GM12878 (cell line): ENCODE data around the gene LATS2. TPM values are rescaled to one million over a fixed set of nuclear protein-coding genes. Genes with fewer than 3 reads are reported as not detected.

Experiments used
- ATAC-seq: fragments of 200-7000 bp; cut with Tn5 transposase; 3 replicates; pipeline ENCODE4 v1.9.1; 2020; ENCODE audit warnings: mild to moderate bottlenecking, moderate library complexity
- BruUV-seq: library from RNA; stranded (reverse); fragments of 400-500 nt; replicated peaks from 2 replicates; lab custom pipeline; 2021; lab: Mats Ljungman, UMichigan
- CTCF ChIA-PET: fragments of 300-600 bp; sonication (Branson Sonifier 250); formaldehyde crosslinking; extraction: SDS; loops from one replicate; lab custom pipeline; 2021; ENCODE audit warnings: inconsistent platforms; lab: Yijun Ruan, JAX
- POLR2A ChIA-PET: fragments of 350-600 bp; formaldehyde crosslinking; extraction: SDS; loops from one replicate; lab custom pipeline; 2021; ENCODE audit warnings: inconsistent platforms; lab: Charles Lee
- RAD21 ChIA-PET: fragments of 300-600 bp; sonication (Branson Sonifier 250); formaldehyde crosslinking; loops from one replicate; lab custom pipeline; 2023; ENCODE audit warnings: antibody characterized with exemption; ENCODE audit not compliant: unreplicated experiment; lab: Charles Lee
- SMC1A ChIA-PET: fragments of 300-600 bp; sonication (Branson Sonifier 250); formaldehyde crosslinking; loops from one replicate; lab custom pipeline; 2023; ENCODE audit not compliant: unreplicated experiment, uncharacterized antibody; lab: Charles Lee
- DNase-seq: peaks from one replicate; pipeline ENCODE4 v3.0.0-alpha.2; 2011; ENCODE audit warnings: low read depth, low spot score
- FAIRE-seq: peaks from 3 replicates; lab custom pipeline; 2011; peaks lifted over from hg19 to GRCh38; lab: Jason Lieb, UNC
- H2AFZ ChIP-seq: 2 replicates; pipeline ENCODE4 v1.6.0; 2011; ENCODE audit warnings: low read depth, low read length, control low read depth; ENCODE audit not compliant: control insufficient read depth
- H3K27ac ChIP-seq: 2 replicates; pipeline ENCODE4 v1.5.1; 2011; ENCODE audit warnings: control low read depth; ENCODE audit not compliant: control insufficient read depth, insufficient read depth
- H3K27me3 ChIP-seq, 2 experiments: replicated peaks in 1 of 2; 2 replicates each; pipeline versions ENCODE4 v1.6.0 to v1.6.1; 2011; ENCODE audit warnings: low read length in 1 of 2; ENCODE audit not compliant: control insufficient read depth in 2 of 2, insufficient read depth in 2 of 2
- H3K36me3 ChIP-seq, 2 experiments: 2 replicates each; pipeline ENCODE4 v1.5.1; 2011; ENCODE audit warnings: low read length in 1 of 2; ENCODE audit not compliant: control insufficient read depth in 2 of 2, insufficient read depth in 2 of 2
- H3K4me1 ChIP-seq: 2 replicates; pipeline ENCODE4 v1.6.1; 2011; ENCODE audit warnings: mild to moderate bottlenecking, low read length, moderate library complexity, mixed read lengths; ENCODE audit not compliant: control insufficient read depth, insufficient read depth
- H3K4me2 ChIP-seq: 2 replicates; pipeline ENCODE4 v1.6.0; 2011; ENCODE audit warnings: control low read depth; ENCODE audit not compliant: control insufficient read depth, insufficient read depth
- H3K4me3 ChIP-seq: fragments of 200-600 bp; sonication (generic); 2 replicates; pipeline ENCODE4 v1.5.1; 2016
- H3K79me2 ChIP-seq: 2 replicates; pipeline ENCODE4 v1.6.0; 2011; ENCODE audit warnings: low read length; ENCODE audit not compliant: control insufficient read depth, insufficient read depth
- H3K9ac ChIP-seq: 2 replicates; pipeline ENCODE4 v1.8.0; 2011; ENCODE audit warnings: low read length, control low read depth, mixed read lengths; ENCODE audit not compliant: control insufficient read depth, insufficient read depth
- H3K9me3 ChIP-seq: replicated peaks from 3 replicates; pipeline ENCODE4 v1.5.1; 2011; ENCODE audit warnings: mild to moderate bottlenecking, low read length; ENCODE audit not compliant: control insufficient read depth, insufficient read depth
- H4K20me1 ChIP-seq: 2 replicates; pipeline ENCODE4 v1.6.0; 2011; ENCODE audit not compliant: control insufficient read depth, insufficient read depth
- BCL3 ChIP-seq: IDR thresholded peaks from 2 replicates; pipeline ENCODE4 v1.6.1; 2011; ENCODE audit warnings: borderline replicate concordance, low read depth, mild to moderate bottlenecking, moderate library complexity, low read length; ENCODE audit not compliant: insufficient read depth, poor library complexity, severe bottlenecking
- CHD1 ChIP-seq: IDR thresholded peaks from 2 replicates; pipeline ENCODE4 v1.6.1; 2012; ENCODE audit warnings: low read depth, low read length, improper control_type of control experiment
- MYB ChIP-seq: fragments of 150-350 bp; IDR thresholded peaks from 2 replicates; pipeline ENCODE4 v1.6.1; 2014; ENCODE audit warnings: mild to moderate bottlenecking, low read depth, low read length, borderline replicate concordance
- REST ChIP-seq: IDR thresholded peaks from 2 replicates; pipeline ENCODE4 v1.6.1; 2012; ENCODE audit warnings: mild to moderate bottlenecking, low read depth, low read length
- TBL1XR1 ChIP-seq: IDR thresholded peaks from 2 replicates; pipeline ENCODE4 v1.6.1; 2012; ENCODE audit warnings: low read depth, low read length, improper control_type of control experiment
- WGBS: methylation state at CpG from one replicate; pipeline ENCODE4 v1.1.6; 2016; ENCODE audit warnings: low lambda C conversion rate; ENCODE audit not compliant: insufficient replicate concordance, insufficient coverage; ENCODE audit errors: missing lambda C conversion rate; 5-methylcytosine and 5-hydroxymethylcytosine counted together
- in situ Hi-C: fragments of 300-500 bp; cut with MboI; formaldehyde crosslinking; loops from 9 replicates; pipeline ENCODE4 v1.14.3; 2018; ENCODE audit warnings: mixed read lengths
- intact Hi-C: fragments of 100-400 bp; cut with micrococcal nuclease; formaldehyde crosslinking; loops from one replicate; pipeline ENCODE4 v1.14.2; 2022; ENCODE audit not compliant: unreplicated experiment
- polyA plus RNA-seq, 11 experiments: library from polyadenylated mRNA; depleted of rRNA in 4 of 11; unstranded in 6 of 11; stranded (reverse) in 5 of 11; fragments of >200 nt; fragmentation: Nextera tagmentation in 4 of 11; fragmentation: Illumina TruSeq in 1 of 11; extraction: Ambion mirVana in 4 of 11; extraction: Trizol in 1 of 11; gene quantifications; 1 replicate in 1 of 11; 2 replicates in 10 of 11; pipeline versions ENCODE4 v1.2.1 to v1.2.3, GENCODE V29; 2011 to 2016; ENCODE audit warnings: inconsistent platforms in 2 of 11, missing spikeins in 2 of 11, low read depth in 1 of 11
- total RNA-seq, 4 experiments: library from RNA; depleted of rRNA in 3 of 4; stranded (reverse); fragments of >200 nt in 3 of 4; fragmentation: Illumina TruSeq in 1 of 4; extraction: Trizol in 1 of 4; gene quantifications; 2 replicates each; pipeline versions ENCODE4 v1.2.1 to v1.2.3, GENCODE V29; 2013 to 2021
- TF ChIP-seq, protein P1 (sequence below): fragments of 450-650 bp; IDR thresholded peaks from 2 replicates; pipeline ENCODE4 v1.6.1; 2017; ENCODE audit warnings: borderline replicate concordance
- TF ChIP-seq, protein P2 (sequence below): fragments of 450-650 bp; formaldehyde crosslinking; IDR thresholded peaks from 2 replicates; pipeline ENCODE4 v1.5.0; 2022; ENCODE audit warnings: mild to moderate bottlenecking, missing genetic modification characterization
- TF ChIP-seq, protein P3 (sequence below): fragments of 450-650 bp; IDR thresholded peaks from 2 replicates; pipeline ENCODE4 v1.6.1; 2017; ENCODE audit warnings: mild to moderate bottlenecking, low read depth, inconsistent platforms; ENCODE audit not compliant: poor library complexity, severe bottlenecking

Gene LATS2
- total and polyA plus RNA-seq, 10 of the 15 experiments (the other 5 are each of a cell fraction or from before 2014, with no cell fraction given), result 0.90 to 7.8 (median 2.0) TPM

DNA sequence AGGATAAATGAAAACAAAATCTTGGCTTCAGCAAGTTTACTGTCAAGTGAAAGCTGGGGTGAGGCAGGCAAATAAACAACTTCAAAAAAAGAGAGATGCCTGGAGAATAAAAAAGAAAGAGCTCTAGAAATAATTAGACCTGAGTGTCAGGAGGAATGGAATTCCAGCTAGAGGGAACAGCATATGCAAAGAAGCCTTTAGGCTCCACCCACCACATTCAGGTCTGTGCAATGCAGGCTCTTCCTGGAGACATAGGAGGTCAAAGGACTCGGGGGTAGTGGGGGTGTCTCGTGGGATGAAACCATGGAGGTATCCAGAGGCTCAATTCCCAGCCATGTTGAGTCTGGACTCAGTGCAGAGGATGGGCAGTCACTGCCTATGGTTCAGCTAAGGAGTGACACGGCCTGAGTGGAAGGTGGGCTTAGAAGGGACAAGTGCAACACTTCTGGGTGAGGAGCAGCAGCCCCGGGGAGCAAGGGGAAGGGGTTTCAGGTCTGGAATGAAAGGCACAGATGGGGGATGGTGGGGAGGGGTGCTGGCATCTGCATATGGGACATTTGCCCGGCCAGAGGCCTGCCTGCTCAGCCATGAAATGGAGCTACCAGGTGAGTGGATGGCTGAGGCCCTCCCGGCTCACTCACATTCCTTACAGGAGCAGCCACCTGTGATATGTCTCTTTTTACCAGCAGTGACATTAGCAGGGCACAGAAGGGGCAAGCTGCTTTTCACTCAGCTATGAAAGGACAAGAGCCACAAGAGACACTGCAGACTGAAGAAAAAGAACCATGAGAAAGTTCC, 12.3 kb downstream of the LATS2 start:
- POLR2A ChIA-PET, result interaction anchor here (1.0 kb wide), 1 partner anchor 9 kb away, joined by 3 read pairs; no protein-coding TSS in a partner anchor
- CTCF ChIA-PET, result interaction anchor here (0.6 to 1.5 kb wide), 2 partner anchors 9 to 154 kb away, joined by 5 to 6 read pairs; no protein-coding TSS in a partner anchor
- TF ChIP-seq, protein P1, sequence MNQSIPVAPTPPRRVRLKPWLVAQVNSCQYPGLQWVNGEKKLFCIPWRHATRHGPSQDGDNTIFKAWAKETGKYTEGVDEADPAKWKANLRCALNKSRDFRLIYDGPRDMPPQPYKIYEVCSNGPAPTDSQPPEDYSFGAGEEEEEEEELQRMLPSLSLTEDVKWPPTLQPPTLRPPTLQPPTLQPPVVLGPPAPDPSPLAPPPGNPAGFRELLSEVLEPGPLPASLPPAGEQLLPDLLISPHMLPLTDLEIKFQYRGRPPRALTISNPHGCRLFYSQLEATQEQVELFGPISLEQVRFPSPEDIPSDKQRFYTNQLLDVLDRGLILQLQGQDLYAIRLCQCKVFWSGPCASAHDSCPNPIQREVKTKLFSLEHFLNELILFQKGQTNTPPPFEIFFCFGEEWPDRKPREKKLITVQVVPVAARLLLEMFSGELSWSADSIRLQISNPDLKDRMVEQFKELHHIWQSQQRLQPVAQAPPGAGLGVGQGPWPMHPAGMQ, result no peak
- no peak for TF ChIP-seq CHD1
- no peak for TF ChIP-seq BCL3
- TF ChIP-seq TBL1XR1, result no peak
- TF ChIP-seq REST, result no peak
- TF ChIP-seq, protein P2, sequence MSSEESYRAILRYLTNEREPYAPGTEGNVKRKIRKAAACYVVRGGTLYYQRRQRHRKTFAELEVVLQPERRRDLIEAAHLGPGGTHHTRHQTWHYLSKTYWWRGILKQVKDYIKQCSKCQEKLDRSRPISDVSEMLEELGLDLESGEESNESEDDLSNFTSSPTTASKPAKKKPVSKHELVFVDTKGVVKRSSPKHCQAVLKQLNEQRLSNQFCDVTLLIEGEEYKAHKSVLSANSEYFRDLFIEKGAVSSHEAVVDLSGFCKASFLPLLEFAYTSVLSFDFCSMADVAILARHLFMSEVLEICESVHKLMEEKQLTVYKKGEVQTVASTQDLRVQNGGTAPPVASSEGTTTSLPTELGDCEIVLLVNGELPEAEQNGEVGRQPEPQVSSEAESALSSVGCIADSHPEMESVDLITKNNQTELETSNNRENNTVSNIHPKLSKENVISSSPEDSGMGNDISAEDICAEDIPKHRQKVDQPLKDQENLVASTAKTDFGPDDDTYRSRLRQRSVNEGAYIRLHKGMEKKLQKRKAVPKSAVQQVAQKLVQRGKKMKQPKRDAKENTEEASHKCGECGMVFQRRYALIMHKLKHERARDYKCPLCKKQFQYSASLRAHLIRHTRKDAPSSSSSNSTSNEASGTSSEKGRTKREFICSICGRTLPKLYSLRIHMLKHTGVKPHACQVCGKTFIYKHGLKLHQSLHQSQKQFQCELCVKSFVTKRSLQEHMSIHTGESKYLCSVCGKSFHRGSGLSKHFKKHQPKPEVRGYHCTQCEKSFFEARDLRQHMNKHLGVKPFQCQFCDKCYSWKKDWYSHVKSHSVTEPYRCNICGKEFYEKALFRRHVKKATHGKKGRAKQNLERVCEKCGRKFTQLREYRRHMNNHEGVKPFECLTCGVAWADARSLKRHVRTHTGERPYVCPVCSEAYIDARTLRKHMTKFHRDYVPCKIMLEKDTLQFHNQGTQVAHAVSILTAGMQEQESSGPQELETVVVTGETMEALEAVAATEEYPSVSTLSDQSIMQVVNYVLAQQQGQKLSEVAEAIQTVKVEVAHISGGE (CRISPR knock-in tag), result no peak
- TF ChIP-seq MYB, result no peak
- TF ChIP-seq, protein P3, sequence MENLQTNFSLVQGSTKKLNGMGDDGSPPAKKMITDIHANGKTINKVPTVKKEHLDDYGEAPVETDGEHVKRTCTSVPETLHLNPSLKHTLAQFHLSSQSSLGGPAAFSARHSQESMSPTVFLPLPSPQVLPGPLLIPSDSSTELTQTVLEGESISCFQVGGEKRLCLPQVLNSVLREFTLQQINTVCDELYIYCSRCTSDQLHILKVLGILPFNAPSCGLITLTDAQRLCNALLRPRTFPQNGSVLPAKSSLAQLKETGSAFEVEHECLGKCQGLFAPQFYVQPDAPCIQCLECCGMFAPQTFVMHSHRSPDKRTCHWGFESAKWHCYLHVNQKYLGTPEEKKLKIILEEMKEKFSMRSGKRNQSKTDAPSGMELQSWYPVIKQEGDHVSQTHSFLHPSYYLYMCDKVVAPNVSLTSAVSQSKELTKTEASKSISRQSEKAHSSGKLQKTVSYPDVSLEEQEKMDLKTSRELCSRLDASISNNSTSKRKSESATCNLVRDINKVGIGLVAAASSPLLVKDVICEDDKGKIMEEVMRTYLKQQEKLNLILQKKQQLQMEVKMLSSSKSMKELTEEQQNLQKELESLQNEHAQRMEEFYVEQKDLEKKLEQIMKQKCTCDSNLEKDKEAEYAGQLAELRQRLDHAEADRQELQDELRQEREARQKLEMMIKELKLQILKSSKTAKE, result no peak

More for the DNA sequence above, 12.3 kb downstream of the LATS2 start:
- no peak for ATAC-seq
- H2AFZ ChIP-seq, result no peak overlapping the region
- in situ Hi-C loops, result no loop called here
- SMC1A ChIA-PET, result interaction anchor here (0.8 to 1.9 kb wide), 2 partner anchors 10 to 11 kb away, joined by 4 read pairs; no protein-coding TSS in a partner anchor
- H3K27ac ChIP-seq, result no peak overlapping the region
- H3K4me1 ChIP-seq, result no peaks in the 10 kb centered on the region; the same call in 1 of the 2 replicates
- no peaks in the 10 kb centered on the region for H3K79me2 ChIP-seq
- FAIRE-seq, result no peak
- intact Hi-C loops, result no loop called here
- no peaks in the 10 kb centered on the region for H3K36me3 ChIP-seq
- 48% methylated on average over 6 of the region's 6 CpGs for WGBS
- no peak for DNase-seq
- H3K9me3 ChIP-seq, result no peaks in the 10 kb centered on the region
- no peaks in the 10 kb centered on the region for H3K27me3 ChIP-seq
- H3K4me2 ChIP-seq, result no peak overlapping the region
- no peaks in the 10 kb centered on the region for H4K20me1 ChIP-seq
- no TSS peak for BruUV-seq
- RAD21 ChIA-PET, result no interaction called here
- H3K9ac ChIP-seq, result no peak overlapping the region
- H3K4me3 ChIP-seq, result no peak overlapping the region
